Astrocyte of the spinal cord (primary cell): ENCODE data around the gene KRT86.

Experiments used
- DNase-seq: peaks from one replicate; pipeline ENCODE4 v3.0.0; 2011; ENCODE audit warnings: low read depth, low spot score
- H3K4me3 ChIP-seq: 2 replicates; pipeline ENCODE4 v1.5.1; 2011; ENCODE audit warnings: low read depth, mild to moderate bottlenecking, low read length, moderate library complexity
- in situ Hi-C: cut with HindIII; loops from 2 replicates; pipeline ENCODE4 v1.10.0; 2017; ENCODE audit warnings: low sequenced_read_pairs
- TF ChIP-seq, protein P1 (sequence below): IDR thresholded peaks from 2 replicates; pipeline ENCODE4 v1.5.1; 2012; ENCODE audit warnings: low read depth, mild to moderate bottlenecking, low read length, inconsistent platforms

Gene KRT86

DNA sequence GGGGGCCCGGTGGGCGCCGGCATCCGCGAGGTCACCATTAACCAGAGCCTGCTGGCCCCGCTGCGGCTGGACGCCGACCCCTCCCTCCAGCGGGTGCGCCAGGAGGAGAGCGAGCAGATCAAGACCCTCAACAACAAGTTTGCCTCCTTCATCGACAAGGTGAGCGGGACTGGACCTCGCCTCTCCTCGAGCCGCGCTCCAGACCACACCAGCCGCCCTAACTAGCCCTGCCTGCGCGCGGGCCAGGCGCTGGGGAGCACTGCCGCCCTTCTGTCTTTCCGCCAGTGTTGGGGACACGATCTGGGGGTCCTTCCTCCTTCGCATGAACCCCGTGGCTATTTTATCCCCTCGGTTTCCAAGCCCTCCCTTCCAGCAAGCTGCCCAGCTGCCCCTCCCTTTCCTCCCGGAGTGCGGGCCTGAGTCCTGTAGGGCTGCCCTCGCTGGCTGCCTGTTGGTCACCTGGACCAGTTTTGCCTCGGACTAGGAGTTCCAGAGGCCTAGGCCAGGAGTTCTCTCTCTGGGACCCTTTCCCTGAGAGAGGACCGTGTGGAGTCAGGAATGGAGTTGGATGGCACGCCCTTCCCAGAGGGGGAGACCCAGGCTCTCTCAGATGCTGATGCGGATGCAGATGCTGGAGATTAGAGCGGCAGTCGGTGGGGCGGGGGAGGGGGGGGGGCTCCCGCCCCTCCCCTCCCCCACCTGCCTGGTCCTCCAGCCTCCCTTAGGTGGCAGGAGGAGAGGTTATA is 40.8 kb upstream of the KRT86 start:
- no peak for DNase-seq
- in situ Hi-C loops, result no loop called here
- TF ChIP-seq, protein P1, sequence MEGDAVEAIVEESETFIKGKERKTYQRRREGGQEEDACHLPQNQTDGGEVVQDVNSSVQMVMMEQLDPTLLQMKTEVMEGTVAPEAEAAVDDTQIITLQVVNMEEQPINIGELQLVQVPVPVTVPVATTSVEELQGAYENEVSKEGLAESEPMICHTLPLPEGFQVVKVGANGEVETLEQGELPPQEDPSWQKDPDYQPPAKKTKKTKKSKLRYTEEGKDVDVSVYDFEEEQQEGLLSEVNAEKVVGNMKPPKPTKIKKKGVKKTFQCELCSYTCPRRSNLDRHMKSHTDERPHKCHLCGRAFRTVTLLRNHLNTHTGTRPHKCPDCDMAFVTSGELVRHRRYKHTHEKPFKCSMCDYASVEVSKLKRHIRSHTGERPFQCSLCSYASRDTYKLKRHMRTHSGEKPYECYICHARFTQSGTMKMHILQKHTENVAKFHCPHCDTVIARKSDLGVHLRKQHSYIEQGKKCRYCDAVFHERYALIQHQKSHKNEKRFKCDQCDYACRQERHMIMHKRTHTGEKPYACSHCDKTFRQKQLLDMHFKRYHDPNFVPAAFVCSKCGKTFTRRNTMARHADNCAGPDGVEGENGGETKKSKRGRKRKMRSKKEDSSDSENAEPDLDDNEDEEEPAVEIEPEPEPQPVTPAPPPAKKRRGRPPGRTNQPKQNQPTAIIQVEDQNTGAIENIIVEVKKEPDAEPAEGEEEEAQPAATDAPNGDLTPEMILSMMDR, result no peak
- peak overlapping the region; percentile 15 for H3K4me3 ChIP-seq

DNA sequence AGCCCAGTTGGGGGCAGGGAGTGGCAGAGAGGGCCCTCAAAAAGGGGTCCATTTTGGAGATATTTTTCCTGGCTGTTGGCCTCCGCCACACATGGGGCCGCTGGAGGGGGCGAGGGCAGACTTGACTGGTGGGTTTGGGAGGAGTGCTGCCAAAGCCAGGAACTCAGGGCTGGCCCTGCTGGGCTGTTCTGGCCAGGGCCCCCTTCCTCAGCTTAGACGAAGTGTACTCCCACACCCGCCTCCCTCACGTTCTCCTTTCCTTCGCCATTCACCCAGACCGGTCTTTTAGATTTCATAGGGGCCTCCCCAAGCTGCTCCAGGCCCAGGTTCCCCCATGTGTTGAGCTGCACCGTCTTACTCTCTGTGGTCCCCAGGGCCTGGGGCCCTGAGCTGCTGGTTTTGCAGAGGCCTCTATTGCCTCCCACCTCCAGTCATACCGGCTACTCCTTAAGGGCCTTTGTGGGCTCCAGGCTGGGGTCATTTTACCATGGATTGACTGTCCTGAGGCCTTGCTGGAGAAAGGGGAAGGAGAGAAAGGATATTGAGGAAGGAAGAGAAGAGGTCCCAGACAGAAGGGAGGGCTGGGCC is 40.1 kb upstream of the KRT86 start:
- H3K4me3 ChIP-seq, result no peak overlapping the region
- no peak for DNase-seq
- in situ Hi-C loops, result no loop called here
- TF ChIP-seq, protein P1, result no peak

DNA sequence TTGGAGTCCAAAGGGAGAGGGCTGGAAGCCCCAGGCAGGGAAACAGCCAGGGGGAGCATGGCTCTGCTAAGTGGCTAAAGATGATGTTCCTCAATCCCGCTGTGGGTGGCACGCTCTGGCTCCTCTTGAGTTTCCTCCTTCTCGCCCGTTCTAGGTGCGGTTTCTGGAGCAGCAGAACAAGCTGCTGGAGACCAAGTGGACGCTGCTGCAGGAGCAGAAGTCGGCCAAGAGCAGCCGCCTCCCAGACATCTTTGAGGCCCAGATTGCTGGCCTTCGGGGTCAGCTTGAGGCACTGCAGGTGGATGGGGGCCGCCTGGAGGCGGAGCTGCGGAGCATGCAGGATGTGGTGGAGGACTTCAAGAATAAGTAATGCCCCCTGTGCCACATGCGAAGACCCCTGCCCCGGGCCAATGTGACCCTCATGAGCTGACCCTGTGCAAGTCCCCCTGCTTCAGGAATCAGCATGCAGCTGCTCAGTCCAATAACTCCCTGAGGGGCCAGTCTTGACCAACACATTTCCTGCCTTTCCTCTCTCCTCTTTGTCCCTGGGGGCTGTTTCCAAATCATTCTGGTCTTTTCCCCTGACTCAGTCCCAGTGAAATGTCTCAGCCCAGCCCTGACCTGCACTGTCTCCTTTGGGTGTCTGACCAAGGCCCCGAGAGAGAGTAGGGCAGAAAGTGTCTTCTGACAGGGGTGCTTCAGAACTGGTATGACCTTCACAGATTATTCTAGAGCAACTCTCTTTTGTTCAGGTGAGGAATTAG is 39.3 kb upstream of the KRT86 start:
- no peak for DNase-seq
- in situ Hi-C loops, result no loop called here
- TF ChIP-seq, protein P1, result no peak
- no peak overlapping the region for H3K4me3 ChIP-seq

- TF ChIP-seq, protein P1, result no peak
- no peak overlapping the region for H3K4me3 ChIP-seq
- no peak for DNase-seq
- in situ Hi-C loops, result no loop called here
These were observed 38.6 kb upstream of the KRT86 start for GRCh38 chr12:52235822-52236361.

DNA sequence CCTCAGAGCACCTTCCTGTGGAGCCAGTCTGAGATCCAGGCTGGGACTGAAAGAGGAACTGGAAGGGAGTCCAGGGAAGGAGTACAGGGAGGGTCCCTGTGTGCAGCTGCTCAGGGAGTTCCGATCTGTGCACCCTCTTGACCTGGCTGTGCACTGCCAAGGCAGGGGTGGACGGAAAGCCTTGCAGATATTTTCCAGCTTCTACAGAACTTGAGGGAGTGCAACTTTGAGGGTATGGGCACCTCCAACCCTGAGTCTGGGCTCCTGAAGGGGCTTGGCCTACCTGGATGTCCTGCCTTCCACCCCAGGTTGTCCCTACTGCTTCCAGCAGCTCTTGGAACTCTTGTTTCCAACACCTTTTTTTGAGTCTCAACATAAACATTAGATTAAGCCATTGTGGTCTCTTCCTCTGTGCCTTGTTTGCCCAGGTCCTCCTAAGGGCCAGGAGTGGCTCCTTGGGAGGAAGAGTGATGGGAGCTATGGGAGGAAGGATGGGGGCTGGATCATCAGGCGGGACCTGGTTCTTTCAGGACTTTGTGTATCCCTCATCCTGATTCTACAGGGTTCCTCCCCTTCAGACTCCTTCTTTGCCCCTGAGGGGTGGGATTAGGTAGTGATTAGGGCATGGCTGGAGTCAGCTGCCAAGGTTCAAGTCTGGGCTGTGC is 37.9 kb upstream of the KRT86 start:
- no peak for DNase-seq
- no peak overlapping the region for H3K4me3 ChIP-seq
- TF ChIP-seq, protein P1, result no peak
- in situ Hi-C loops, result no loop called here

- no peak for DNase-seq
- TF ChIP-seq, protein P1, result no peak
- no peak overlapping the region for H3K4me3 ChIP-seq
- in situ Hi-C loops, result no loop called here
These were observed 36.1 kb upstream of the KRT86 start for GRCh38 chr12:52238207-52238840.
